ENCODE measurements around the gene RPS2. TPM values are rescaled to one million over a fixed set of nuclear protein-coding genes. Genes with fewer than 3 reads are reported as not detected.

RPS2 gene
- total RNA-seq, 1 donor from 2014 or later = 2,309 TPM

GRCh38 chr16:1991588-1991947 is 26.9 kb upstream of the RPS2 start:
- Mint-ChIP-seq H3K4me3 (ENCODE audit: low read depth) (no peak overlapping the region), H3K9me3 (ENCODE audit: low read depth) (no peaks in the 10 kb centered on the region), H3K27me3 (peaks cover 32% of the 10 kb centered on the region)

DNA sequence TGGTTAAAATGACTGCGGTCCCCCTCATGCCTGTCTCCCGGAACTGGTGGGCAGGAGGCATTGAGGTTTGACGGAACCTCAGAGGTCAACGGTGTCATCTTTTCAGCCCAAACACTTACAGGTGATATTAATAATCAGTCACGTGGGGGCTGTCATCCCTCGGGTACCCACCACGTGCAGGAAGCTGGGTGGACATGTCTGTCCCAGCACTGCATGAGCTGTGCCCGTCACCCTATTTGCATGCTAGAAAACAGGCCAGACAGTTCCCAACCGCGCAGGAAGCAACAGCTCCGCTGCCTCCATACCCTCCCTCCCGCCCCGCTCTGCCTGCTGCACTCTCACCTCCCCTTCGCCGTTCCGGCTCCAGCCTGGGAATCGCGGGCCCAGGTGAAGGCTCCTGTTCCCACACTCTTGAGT is 26.5 kb upstream of the RPS2 start:
- Mint-ChIP-seq H3K4me1 (ENCODE audit: low read depth) (peaks cover 2% of the 10 kb centered on the region), H3K36me3 (ENCODE audit: insufficient read depth) (peaks cover 2% of the 10 kb centered on the region), H3K27ac (no peak overlapping the region), H3K4me3 (ENCODE audit: low read depth) (peak overlapping the region; percentile 14), H3K9me3 (ENCODE audit: low read depth) (no peaks in the 10 kb centered on the region), H3K27me3 (peaks cover 32% of the 10 kb centered on the region)
- TF ChIP-seq, protein P1, sequence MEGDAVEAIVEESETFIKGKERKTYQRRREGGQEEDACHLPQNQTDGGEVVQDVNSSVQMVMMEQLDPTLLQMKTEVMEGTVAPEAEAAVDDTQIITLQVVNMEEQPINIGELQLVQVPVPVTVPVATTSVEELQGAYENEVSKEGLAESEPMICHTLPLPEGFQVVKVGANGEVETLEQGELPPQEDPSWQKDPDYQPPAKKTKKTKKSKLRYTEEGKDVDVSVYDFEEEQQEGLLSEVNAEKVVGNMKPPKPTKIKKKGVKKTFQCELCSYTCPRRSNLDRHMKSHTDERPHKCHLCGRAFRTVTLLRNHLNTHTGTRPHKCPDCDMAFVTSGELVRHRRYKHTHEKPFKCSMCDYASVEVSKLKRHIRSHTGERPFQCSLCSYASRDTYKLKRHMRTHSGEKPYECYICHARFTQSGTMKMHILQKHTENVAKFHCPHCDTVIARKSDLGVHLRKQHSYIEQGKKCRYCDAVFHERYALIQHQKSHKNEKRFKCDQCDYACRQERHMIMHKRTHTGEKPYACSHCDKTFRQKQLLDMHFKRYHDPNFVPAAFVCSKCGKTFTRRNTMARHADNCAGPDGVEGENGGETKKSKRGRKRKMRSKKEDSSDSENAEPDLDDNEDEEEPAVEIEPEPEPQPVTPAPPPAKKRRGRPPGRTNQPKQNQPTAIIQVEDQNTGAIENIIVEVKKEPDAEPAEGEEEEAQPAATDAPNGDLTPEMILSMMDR (IDR thresholded peaks at IDR 0.05; ENCODE audit: unreplicated experiment) = no peak
- no peak for DNase-seq (ENCODE audit: low spot score, unreplicated experiment)

More at GRCh38 chr16:1991588-1991947, 26.9 kb upstream of the RPS2 start:
- TF ChIP-seq, protein P1 (IDR thresholded peaks at IDR 0.05; ENCODE audit: unreplicated experiment) = no peak
- DNase-seq (ENCODE audit: low spot score, unreplicated experiment) = no peak
- H3K36me3 Mint-ChIP-seq (ENCODE audit: insufficient read depth) = peaks cover under 1% of the 10 kb centered on the region
- no peak overlapping the region for H3K27ac Mint-ChIP-seq
- H3K4me1 Mint-ChIP-seq (ENCODE audit: low read depth) = peaks cover 2% of the 10 kb centered on the region

- Mint-ChIP-seq H3K4me1 (ENCODE audit: low read depth) (peaks cover 2% of the 10 kb centered on the region), H3K27me3 (peaks cover 32% of the 10 kb centered on the region), H3K36me3 (ENCODE audit: insufficient read depth) (peaks cover 2% of the 10 kb centered on the region), H3K9me3 (ENCODE audit: low read depth) (no peaks in the 10 kb centered on the region), H3K4me3 (ENCODE audit: low read depth) (peak overlapping the region; percentile 68), H3K27ac (no peak overlapping the region)
- no peak for DNase-seq (ENCODE audit: low spot score, unreplicated experiment)
- TF ChIP-seq, protein P1 (IDR thresholded peaks at IDR 0.05; ENCODE audit: unreplicated experiment) = no peak
These were observed 25.9 kb upstream of the RPS2 start for GRCh38 chr16:1990351-1991134.

- H3K4me3 Mint-ChIP-seq (ENCODE audit: low read depth) = no peak overlapping the region
- H3K4me1 Mint-ChIP-seq (ENCODE audit: low read depth) = peaks cover 4% of the 10 kb centered on the region
- TF ChIP-seq, protein P1 (IDR thresholded peaks at IDR 0.05; ENCODE audit: unreplicated experiment) = no peak
- DNase-seq (ENCODE audit: low spot score, unreplicated experiment) = no peak
- H3K36me3 Mint-ChIP-seq (ENCODE audit: insufficient read depth) = peaks cover 2% of the 10 kb centered on the region
- no peaks in the 10 kb centered on the region for H3K9me3 Mint-ChIP-seq (ENCODE audit: low read depth)
- H3K27ac Mint-ChIP-seq = no peak overlapping the region
- H3K27me3 Mint-ChIP-seq = peaks cover 32% of the 10 kb centered on the region
These were observed 25.4 kb upstream of the RPS2 start for GRCh38 chr16:1990101-1990350.

DNA sequence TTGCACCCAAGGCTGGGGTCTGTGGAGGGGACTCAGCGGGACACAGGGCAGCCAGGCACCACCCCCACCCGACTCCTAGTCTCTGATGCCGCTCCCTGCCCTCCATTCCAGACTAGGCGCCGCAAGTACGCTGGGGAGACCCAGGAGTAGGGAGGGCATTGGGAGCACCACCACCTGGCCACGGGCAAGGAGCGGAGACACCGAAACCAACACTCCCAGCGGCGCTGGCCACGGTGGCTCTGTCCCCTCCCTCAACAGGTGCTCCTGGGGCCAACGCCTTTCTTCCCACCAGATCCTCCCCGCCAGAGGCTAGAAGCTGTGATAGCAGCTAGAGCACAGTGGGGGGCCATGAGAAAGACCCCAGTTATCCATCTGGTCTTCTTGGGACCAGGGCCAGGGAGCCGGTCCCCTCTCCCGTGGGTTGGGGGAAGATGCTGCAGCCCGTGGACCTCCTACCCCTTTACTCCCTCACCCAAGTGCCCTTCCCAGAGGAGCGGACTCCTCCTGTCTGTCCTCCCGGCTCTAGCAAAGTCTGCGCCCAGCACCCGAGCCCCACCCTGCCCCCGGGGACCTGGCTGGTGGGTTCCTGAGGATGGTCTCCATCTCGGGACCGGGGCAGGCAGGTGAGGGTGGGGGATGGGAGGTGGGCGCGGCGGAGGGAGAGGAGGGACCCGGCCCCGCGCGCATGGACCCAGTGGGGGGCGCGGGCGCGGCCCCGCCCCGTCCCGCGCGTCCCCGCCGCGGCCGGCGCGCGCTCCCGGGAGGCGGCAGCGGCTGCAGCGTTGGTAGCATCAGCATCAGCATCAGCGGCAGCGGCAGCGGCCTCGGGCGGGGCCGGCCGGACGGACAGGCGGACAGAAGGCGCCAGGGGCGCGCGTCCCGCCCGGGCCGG is 24.8 kb upstream of the RPS2 start, which contains the start of gene SYNGR3:
Gene SYNGR3, plus strand, starts transcription at position 762 of the 892 bp plus-strand sequence. CDS start 133 bp downstream, outside the sequence.
- Mint-ChIP-seq H3K9me3 (ENCODE audit: low read depth) (no peaks in the 10 kb centered on the region), H3K4me3 (ENCODE audit: low read depth) (peak within 1 kb of the TSS; percentile 68), H3K36me3 (ENCODE audit: insufficient read depth) (peaks cover 2% of the 10 kb centered on the region), H3K27ac (peak within 1 kb of the TSS; percentile 67), H3K4me1 (ENCODE audit: low read depth) (peaks cover 7% of the 10 kb centered on the region), H3K27me3 (peaks cover 32% of the 10 kb centered on the region)
- DNase-seq (ENCODE audit: low spot score, unreplicated experiment) = no peak
- TF ChIP-seq, protein P1 (IDR thresholded peaks at IDR 0.05; ENCODE audit: unreplicated experiment) = no peak

Measured in progenitor cell of endocrine pancreas (in vitro differentiated cells).